Activated T-cell treated with anti-CD3 and anti-CD28 coated beads, Interleukin-2, amount 50 U/mL, for 1 hour (primary cell): ENCODE data around the gene UBE2F.
"Not testable (repeated sequence)": the region's sequence is repeated elsewhere in the genome, so short reads cannot be mapped to it uniquely, and the experiment has no call there.

ENCODE experiments used
- DNase-seq: peaks from one replicate; pipeline ENCODE4 v3.0.0-alpha.2; 2020

UBE2F gene

DNA sequence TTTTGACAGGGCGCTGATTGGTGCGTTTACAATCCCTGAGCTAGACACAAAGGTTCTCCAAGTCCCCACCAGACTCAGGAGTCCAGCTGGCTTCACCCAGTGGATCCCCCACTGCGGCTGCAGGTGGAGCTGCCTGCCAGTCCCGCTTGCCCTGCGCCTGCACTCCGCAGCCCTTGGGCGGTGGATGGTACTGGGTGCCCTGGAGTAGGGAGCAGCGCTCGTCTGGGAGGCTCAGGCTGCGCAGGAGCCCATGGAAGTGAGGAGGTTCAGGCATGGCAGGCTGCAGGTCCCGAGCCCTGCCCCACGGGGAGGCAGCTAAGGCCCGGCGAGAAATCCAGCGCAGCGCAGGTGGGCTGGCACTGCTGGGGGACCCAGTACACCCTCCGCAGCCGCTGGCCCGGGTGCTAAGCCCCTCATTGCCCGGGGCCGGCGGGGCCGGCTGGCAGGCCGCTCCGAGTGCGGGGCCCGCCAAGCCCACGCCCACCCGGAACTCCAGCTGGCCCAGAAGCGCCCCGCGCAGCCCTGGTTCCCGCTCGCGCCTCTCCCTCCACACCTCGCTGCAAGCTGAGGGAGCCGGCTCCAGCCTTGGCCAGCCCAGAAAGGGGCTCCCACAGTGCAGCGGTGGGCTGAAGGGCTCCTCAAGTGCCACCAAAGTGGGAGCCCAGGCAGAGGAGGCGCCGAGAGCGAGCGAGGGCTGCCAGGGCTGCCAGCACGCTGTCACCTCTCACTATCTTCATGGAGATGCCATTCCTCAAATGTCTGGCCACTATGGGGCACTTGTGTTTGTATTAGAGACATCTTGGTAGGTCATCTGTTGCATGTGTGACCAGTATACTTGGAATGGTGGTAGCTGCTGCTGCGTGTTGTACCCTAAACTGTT is 91.1 kb downstream of the UBE2F start:
- DNase-seq = not testable (repeated sequence)

DNA sequence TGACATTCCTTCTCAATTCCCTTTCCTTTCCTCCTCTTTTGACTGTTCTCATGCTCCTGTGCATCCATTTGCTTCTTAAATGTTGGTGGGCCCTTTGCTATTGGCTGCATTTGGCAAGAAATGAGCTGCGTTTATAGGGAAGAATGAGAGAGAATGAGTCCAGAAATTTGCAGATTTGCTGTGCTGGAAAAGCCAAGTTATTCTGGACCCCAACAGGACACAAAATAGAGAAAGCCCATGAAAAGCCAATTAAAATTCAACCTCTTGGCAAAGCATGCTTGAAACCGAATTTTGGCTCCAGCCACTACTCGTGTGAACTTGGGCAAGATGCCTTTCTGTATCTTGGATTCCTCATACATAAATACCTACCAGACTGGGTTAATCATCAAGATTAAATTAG is 92.7 kb downstream of the UBE2F start:
- DNase-seq = no peak

DNA sequence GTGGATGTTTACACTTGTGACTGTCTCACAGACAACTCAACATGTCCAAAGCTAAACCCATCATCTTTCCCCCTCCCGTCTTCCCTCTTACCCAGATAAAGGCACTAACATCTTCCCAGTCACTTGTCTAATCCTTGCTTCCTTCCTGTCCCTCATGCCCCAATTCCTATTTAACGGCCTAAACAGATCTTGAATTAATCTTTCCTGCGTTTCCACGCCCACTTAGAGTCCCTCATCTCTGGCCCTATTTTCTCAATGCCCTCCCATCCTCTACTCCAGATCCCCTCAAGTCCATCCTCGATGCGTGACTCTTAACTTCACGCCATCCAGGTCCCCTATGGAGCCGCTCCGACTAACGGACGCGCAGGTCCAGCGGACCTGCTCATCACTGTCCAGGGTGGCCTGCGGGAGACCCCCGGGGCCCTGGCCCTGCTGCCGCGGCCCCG is 93.3 kb downstream of the UBE2F start:
- no peak for DNase-seq

DNA sequence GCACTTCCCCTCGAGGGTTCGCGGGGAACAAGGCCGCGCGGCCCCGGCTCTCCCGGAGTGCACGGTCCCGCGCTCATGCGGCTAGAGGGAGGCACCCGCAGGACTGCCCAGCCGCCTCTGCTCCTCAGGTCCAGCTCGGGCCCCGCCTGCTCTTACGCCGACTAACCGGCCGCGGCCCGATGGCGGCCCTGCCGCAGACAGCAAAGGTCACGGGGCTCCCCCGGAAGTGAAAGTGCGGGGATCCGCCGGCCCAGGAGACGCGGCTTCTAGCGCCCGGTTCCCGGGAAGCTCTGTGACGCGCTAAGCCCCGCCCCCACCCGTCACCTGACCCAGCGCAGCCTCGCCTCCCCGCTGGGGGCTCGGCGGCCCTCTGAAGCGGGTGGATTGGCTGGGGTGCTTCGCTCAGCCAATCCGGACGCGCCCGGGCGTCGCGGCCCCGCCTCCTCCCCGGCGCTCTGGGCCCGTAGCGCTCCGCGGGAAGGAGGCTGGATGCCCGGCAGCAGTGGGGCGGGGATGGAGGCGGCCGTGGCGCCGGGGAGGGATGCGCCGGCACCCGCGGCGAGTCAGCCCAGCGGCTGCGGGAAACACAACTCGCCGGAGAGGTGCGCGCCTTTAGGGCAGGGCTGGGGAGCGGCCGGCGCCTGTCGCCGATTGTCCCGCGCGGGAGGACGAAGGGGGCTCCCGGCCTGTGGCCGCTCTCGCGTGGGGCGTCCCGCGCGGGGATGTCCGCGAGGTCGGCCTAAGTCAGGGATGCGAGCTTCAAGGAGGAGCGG is 93.9 kb downstream of the UBE2F start, which contains the start of gene SCLY:
SCLY (plus strand) TSS at position 460 of the 773 bp plus-strand sequence; CDS start at position 514, 54 bp downstream.
- DNase-seq = peak; percentile 96

DNA sequence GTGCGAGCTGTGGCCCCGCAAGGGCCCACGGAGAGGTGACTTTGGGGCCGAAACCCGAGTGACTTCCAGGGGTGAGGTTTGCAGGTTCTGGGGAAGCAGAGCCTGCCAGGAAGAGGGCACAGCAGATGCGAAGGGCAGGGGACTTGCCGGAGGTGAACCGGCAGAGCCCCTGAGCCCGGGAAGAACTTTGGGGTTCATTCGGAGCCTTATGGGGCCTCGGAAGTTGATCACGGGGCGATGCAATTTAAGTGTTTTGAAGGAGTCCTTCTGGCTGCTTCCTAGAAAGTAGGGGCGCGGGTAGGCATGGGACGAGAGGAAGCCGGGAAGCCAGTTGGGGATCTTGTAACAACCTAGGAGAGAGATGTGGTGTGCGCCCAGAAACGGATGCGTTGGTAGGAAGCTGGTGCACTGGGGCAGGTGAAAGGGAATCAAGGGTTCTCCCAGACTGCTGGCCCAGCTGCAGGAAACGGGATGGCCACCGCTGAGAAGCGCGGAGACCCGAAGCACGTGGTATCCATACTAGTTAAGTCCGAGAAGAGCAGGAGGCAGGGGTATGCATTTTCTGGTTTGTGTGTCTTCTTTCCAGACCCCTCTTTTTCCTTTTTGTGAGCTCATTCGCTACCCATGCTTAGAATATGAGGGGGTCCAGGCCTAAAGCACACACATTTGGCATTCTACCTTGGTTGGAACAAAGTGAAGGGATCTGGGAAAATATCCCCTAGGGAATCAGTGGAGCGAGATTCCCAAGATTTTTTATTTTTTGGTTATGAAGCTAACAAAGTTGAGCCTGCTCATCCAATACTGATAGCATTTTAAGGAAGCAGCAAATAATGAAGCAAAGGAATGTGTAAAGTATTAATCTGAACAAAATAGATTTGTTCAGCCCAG is 94.7 kb downstream of the UBE2F start:
- no peak for DNase-seq

DNA sequence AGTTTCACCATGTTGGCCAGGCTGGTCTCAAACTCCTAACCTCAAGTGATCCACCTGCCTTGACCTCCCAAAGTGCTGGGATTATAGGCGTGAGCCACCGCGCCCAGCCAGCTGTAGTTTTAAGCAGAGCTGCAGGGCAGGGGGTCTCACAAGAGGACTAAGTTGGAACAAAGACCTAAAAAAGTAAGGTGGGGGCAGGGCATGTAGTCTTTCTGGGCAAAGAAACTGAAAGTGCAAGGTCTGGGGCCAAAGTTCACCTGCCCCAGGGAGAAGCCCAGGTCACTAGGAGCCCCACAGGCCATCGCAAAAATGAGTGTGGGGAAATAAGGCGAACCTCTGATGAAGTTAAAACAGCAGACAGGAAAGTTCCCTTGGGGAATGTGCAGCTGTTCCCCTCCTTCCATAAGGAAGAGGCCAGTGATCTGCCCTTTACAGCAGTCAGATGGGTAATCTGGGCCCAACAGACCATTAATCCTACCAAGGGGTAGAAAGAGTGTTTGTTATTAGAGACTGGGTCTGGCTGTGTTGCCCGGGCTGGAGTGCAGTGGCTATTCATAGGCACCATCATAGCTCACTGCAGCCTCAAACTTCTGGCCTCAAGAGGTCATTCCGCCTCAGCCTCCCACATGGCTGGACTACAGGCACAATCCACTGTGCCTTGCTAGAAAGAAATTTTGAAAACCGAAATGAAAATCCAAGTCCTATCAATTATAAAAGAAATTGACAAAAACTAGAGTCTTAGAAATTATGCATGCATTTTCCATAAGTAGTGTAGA is 96.8 kb downstream of the UBE2F start:
- no peak for DNase-seq

DNA sequence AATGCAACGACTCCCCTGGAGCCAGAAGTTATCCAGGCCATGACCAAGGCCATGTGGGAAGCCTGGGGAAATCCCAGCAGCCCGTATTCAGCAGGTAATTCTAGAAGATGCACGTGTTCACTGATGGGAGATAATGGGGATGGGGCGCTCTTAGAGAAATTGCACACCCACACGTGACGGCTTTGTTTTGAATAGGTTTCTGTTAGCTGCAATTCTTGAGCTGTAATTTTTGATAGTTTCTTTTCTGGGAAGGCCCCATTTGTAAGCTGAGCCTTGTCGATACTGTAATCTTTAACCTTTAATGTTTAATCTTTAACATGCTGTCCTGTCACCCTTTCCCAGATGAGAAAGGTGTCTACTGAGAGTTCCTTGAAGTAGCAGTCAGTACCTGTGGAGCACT is 97.6 kb downstream of the UBE2F start:
- no peak for DNase-seq

DNA sequence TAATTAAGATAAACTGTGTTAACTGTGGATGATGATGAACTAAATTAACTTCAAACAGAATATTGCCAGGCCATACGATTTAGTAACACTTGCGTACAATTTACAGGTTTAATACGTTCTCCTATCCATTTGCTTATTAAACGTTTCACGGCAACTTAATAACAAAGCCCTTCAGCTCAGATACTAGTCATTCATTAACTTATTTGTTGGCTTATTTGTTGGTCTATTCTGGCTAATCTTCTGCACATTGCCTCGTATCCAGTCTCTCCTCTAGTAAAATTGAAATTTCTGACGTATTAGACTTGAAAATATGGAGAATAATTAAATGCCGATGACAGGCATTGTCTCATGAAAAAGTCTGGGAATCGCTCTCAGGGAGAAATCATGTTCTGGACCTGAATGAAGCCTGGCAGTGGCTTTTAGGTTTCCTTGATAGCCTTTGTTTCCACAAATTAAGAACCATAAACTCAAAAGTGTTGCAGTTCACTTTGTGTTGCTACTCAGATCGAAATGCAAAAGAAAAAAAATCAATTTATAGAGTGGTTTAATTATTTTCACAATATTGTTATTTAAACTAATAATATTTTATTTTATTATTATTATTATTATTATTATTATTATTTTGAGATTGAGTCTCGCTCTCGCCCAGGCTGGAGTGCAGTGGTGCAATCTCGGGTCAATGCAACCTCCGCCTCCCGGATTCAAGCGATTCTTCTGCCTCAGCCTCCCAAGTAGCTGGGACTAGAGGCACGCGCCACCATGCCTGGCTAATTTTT is 98.4 kb downstream of the UBE2F start:
- DNase-seq = no peak

DNA sequence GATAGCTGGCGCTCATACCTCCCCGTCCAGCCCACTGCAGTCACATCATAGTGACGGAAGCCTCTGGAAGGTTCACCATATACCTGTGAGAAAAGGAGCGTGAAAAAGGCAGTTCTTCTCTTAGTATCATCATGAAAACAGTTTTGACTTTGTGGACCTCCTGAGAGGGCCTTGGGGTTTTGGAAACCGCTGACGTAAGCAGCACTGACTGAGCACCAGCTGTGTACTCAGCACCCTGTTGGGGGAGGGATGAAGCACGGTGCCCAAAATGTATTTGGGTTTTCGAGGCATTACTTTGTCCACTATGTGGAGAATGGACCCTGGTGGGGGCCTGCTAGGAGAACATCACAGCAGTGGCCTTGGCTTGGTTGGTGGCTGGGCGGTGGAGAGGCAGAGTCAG is 99.4 kb downstream of the UBE2F start:
- no peak for DNase-seq

DNA sequence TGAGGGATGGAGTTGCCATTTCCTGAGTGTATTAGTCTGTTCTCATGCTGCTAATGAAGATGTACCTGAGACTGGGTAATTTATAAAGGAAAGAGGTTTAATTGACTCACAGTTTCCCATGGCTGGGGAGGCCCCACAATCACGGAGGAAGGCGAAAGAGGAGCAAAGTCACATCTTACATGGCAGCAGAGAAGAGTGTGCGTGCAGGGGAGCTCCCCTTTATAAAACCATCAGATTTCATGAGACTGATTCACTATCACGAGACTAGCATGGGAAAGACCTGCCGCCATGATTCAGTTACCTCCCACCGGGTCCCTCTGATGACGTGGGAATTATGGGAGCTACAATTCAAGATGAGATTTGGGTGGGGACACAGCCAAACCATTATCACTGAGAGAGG is 99.9 kb downstream of the UBE2F start:
- DNase-seq = not testable (repeated sequence)

DNA sequence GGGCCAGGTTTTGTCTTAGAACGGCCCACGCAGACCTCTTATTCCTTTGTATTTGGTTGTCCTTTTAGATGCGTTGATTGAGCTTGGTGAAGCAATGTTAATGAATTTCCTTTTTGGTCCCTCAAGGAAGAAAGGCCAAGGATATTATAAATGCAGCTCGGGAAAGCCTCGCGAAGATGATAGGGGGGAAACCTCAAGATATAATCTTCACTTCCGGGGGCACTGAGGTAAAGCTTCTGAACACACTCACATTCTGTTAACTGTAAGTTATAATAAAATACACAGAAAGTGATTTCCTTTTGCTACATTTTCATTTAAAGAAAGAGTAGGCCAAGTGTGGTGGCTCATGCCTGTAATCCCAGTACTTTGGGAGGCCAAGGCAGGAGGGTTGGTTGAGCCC is 101.1 kb downstream of the UBE2F start:
- no peak for DNase-seq

DNA sequence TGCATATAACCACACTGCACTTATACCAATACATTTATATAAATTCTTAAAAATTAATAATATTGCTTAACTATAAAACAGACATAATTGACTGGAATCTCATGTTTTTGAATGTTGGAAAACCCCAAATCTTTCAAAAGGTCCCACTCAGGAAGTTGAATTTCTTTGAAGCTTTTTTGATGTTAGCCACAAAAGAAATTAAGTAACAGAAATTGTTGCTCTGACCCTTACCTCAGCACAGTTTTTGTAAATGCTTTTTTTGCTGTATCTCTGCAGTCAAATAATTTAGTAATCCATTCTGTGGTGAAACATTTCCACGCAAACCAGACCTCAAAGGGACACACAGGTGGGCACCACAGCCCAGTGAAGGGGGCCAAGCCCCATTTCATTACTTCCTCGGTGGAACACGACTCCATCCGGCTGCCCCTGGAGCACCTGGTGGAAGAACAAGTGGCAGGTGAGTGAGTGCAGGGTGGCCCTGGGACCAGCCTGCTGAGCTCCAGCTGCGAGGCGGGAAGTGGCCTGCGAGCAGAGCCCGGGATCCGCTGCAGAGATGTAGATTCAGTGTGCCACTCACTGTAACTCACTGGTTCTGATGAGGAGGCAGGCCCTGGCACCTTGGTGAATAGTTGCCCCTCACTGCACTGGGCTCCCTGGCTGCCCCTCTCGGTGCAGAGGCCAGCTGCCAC is 102.4 kb downstream of the UBE2F start:
- DNase-seq = peak; percentile 25

DNA sequence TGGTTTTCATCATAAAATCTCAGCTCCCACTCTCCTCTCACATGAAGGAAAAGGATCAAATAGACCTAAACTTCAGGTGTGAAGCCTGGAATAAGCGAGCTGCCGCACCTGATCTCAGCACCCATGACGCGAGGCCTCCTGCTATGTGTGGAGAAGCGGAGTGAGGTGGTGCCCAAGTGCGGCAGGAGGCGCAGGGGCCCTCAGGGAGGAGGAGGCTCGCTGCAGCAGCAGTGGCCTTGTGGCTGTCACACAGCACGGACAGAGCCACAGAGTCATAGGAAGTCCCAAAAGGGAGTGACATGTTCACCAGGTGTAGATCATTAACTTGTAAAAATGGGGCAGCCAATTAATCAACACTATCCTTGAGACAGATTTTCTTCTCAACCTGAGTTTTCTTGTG is 103.1 kb downstream of the UBE2F start:
- no peak for DNase-seq

DNA sequence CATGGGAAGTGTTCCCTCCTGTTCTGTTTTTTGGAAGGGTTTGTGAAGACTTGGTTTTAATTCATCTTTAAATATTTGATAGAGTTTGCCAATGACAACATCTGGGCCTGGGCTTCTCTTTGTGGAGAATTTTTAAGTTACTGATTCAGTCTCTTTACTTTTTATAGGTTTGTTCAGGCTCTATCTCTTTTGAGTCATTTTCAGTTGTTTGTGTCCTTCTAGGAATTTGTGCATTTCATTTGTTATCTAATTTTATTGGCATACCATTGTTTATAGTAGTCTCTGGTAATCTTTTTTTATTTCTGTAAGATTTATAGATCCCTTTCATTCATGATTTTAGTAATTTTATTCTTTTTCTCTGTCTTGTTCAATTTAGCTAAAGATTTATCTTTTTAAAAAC is 108.6 kb downstream of the UBE2F start:
- no peak for DNase-seq

DNA sequence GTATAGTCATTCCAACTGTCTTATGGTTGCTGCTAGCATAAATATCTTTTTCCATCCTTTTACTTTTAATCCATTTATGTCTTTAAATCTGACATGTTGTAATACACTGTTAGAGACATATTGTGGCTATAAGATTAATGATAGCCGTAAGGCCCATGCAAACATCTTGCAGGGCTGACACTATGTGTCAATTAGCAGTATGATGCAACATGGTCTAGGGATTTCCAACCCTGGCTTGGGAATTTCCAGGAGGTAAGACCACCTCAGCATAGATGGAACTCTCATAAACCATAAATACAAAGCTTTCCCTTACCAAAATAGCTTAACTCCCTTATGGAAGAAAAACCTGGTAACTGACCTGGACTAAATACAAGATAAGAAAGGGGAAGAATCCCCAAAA is 110.5 kb downstream of the UBE2F start:
- DNase-seq = no peak

DNA sequence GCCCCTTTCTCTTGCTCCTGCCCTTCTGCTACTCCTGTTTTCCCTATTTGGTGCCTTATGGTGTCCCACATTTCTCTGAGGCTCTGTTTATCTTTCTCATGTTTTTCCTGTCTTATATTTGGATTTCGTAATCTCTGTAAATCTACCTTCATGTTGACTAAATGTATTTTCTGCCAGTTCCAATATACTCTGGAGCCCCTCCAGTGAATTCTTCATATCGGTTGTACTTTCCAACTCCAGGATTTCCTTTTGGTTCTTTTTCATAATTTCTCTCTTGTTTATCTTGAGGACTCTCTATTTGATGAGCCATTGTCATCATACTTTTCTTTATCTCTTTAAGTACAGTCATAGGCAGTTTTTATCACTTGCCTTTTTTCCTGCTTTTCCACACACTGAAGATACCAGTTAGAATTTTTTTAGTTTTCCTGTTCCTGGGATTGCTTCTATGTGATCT is 113.1 kb downstream of the UBE2F start:
- no peak for DNase-seq

DNA sequence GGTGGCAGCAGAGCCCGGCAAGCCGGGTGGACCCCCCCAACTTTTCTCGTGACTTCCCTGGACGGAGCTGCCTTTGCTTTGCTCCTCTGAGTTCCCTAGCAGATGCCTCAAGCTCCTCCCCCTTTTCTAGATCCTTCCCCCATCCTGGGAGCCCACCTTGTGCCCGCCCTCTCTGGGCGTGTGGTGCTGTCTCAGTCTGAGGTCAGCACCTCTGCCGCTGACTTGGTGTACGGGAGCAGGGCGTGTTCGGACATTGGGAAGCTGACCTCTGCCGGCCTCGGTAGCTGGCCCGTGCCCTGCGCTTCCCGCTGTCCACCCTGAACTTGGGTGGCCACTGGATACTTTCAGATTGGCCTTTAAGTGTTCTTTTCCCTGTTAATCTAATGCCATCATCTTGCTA is 113.7 kb downstream of the UBE2F start:
- no peak for DNase-seq

DNA sequence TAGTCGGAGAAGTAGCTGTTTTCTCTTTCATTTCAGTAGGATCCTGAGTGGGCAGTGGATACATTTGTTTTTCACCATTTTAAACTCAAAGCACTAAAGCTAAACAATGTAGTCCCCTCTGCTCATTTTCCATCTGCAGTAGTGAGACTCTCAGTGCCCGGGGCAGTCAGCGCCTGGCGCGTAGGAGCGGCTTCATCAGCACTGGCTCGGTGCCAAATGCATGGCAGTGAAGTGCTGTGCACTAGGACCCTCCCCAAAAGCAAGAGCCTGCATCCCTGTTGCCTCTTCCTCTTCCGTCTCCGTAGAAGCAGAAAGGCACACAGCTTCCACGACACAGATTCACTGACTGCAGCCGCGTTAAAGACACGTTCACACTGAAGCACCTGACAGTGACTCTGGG is 114.3 kb downstream of the UBE2F start:
- no peak for DNase-seq

DNA sequence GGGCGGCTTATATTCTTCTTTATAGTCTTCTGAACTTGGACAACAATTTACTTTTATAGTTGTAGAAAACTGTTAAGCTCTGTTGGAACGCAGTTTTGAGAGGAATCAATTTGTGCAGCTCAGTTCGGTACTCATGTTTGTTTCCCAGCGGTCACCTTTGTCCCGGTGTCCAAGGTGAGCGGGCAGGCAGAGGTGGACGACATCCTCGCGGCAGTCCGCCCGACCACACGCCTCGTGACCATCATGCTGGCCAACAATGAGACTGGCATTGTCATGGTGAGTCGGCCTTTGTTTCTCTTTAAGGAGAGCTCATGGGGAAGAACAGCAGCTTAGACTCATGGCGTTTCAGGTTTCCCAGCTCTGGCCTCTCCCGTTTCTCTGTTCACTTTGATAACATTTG is 114.7 kb downstream of the UBE2F start:
- no peak for DNase-seq

DNA sequence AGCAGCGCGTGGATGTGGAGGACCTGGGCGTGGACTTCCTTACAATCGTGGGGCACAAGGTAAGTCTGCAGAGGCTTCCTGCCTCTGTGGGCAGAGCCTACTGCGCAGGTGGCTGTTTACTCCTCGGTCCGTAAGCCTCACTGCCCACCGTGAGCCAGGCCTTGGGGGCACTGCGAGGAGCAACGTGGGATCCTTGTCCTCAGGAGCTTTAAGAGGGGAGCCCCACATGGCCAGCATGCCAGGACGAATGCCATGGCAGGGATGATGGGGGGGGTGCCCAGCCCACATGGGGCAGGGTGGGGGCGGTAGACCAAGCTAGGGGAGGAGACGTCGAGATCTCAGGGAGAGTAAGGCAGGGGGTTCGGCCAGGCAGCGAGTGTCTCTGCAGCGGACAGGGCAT is 115.3 kb downstream of the UBE2F start:
- no peak for DNase-seq

DNA sequence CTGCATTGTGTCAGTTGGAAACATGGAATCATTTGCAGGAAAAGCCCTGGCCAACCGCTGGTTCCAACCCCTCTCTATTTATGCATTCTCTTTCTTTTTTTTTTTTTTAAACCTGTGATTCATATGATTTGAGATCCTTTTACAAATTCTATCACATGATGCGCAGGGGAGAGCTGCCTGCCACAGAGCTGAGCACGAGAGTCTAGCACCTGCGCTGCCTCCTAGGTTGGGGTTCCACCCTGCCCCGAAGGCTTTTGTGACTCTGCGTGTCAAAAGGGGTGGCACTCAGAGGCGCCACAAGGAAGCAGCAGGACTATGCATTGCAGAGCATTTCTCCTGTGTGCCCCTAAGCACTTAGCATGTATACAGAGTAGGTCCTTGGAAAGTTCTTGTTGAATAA is 116.0 kb downstream of the UBE2F start:
- no peak for DNase-seq
